Retinal pigment epithelial cell (primary cell): ENCODE results near the gene NCOA3.
"Not testable (repeated sequence)": the region's sequence is repeated elsewhere in the genome, so short reads cannot be mapped to it uniquely, and the experiment has no call there.

Experiments used
- DNase-seq: peaks from one replicate; pipeline ENCODE4 v3.0.0-alpha.2; 2010; ENCODE audit warnings: low read depth
- H3K4me3 ChIP-seq: 2 replicates; pipeline ENCODE4 v1.5.1; 2011; ENCODE audit warnings: mild to moderate bottlenecking, low read length, control low read depth, moderate library complexity
- TF ChIP-seq, protein P1 (sequence below): conservative IDR thresholded peaks from 2 replicates; pipeline ENCODE4 v1.5.1; 2011; ENCODE audit warnings: low read depth, low read length, control low read depth, inconsistent platforms

Gene NCOA3

DNA sequence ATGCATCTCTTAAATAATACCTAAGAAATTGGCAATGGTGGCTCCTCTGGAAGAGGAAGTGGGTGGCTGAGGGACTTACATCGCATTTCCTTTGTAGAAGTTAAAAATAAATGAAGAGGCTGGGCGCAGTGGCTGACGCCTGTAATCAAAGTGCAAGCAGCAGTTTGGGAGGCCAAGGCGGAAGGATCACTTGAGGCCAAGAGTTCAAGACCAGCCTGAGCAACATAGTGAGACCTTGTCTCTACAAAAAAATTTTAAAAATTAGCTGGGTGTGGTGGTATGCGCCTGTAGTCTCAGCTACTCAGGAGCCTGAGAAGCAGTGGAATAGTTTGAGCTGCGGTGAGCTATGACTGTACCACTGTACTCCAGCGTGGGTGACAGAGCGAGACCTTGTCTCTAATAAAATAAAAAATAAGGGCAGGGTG lies 12.2 kb upstream of the NCOA3 start:
- TF ChIP-seq, protein P1, sequence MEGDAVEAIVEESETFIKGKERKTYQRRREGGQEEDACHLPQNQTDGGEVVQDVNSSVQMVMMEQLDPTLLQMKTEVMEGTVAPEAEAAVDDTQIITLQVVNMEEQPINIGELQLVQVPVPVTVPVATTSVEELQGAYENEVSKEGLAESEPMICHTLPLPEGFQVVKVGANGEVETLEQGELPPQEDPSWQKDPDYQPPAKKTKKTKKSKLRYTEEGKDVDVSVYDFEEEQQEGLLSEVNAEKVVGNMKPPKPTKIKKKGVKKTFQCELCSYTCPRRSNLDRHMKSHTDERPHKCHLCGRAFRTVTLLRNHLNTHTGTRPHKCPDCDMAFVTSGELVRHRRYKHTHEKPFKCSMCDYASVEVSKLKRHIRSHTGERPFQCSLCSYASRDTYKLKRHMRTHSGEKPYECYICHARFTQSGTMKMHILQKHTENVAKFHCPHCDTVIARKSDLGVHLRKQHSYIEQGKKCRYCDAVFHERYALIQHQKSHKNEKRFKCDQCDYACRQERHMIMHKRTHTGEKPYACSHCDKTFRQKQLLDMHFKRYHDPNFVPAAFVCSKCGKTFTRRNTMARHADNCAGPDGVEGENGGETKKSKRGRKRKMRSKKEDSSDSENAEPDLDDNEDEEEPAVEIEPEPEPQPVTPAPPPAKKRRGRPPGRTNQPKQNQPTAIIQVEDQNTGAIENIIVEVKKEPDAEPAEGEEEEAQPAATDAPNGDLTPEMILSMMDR: no peak
- no peak overlapping the region for H3K4me3 ChIP-seq
- no peak for DNase-seq

DNA sequence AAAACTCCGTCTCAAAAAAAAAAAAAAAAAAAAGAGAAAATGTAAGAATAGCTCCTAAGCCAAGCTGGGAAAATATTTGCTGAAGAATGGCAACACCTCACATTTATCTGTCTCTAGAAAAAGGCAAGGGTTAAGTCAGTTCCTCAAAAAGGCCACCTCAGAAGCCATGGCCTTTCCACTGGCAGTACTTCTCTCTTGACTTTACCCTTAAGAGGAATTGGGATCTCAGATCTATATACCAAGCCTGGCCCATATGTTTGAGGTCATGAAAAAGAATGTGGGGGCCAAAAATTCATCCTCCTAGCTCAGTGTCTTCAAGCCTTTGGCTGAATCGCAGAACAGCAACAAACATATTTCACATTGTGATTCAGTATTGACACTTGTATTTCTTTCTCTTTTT lies 10.9 kb upstream of the NCOA3 start:
- DNase-seq: no peak
- TF ChIP-seq, protein P1: no peak

DNA sequence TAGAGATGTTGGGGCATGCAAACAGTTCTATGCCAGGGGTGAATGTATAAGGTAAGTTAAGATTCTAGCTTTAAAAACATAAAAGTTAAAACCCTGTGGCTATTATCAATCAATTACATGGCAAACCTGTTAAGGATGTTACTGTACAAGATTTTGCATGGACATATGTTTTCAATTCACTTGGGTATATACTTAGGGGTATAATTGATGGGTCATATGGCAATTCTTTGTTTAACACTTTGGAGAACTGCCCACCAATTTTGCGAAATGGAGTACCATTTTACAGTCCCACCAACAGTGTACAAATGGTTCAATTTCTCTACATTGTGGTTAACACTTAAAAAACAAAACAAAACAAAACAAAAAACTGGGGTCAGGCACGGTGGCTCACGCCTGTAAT lies 9.4 kb upstream of the NCOA3 start:
- TF ChIP-seq, protein P1: no peak
- no peak overlapping the region for H3K4me3 ChIP-seq
- DNase-seq: no peak

More for the DNA sequence above, 10.9 kb upstream of the NCOA3 start:
- H3K4me3 ChIP-seq: no peak overlapping the region

DNA sequence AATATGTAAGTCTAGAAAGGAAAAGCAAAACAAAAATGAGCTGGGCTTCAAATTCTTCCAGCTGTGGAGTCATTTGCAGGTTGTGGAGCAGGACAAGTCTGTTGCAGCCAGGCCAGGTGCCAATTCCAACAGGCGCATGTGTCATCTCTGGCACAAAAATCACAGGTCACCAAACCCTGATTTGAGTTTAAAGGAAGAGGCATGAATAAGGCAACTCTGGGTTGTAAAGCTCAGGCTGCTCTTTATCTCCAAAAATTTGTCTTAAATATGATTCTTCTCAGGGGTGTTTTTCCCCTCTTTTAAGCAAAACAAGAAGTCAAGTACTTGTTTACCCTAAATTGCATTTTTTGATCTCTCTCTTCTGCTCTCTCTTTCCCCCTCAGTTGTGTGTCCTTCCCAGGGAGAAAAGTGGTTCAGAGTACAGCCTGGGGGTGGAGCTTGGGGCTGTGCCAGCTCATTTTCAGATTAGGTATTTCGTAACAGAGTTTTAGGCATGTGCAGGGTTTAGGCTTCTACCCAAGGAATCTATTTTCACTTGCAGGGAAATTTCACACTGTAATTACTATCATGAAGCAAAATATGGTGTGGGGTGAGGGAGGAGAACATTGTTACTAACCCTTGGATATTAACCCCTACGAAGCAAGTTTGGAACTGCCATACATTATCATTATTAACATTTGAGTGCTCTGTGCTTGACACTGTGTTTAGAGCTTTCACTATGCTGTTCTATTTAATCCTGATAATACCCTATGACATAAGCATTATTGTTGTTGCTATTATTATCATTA lies 8.3 kb upstream of the NCOA3 start:
- DNase-seq: peak; percentile 58
- no peak overlapping the region for H3K4me3 ChIP-seq
- TF ChIP-seq, protein P1: no peak

DNA sequence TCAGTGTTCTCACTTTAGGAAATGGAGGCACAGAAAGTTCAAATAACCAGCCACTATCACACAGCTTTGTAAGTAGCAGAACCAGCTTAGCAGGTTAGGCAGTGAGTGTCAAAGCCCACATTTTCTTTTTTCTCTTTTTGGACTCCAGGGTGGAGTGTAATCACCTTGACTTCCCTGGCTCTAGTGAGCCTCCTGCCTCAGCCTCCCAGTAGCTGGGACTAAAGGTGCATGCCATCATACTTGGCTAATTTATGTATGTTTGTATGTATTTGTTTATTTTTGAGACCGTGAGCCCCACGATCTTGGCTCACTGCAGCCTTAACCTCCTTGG lies 7.8 kb upstream of the NCOA3 start:
- TF ChIP-seq, protein P1: no peak
- no peak overlapping the region for H3K4me3 ChIP-seq
- DNase-seq: no peak

DNA sequence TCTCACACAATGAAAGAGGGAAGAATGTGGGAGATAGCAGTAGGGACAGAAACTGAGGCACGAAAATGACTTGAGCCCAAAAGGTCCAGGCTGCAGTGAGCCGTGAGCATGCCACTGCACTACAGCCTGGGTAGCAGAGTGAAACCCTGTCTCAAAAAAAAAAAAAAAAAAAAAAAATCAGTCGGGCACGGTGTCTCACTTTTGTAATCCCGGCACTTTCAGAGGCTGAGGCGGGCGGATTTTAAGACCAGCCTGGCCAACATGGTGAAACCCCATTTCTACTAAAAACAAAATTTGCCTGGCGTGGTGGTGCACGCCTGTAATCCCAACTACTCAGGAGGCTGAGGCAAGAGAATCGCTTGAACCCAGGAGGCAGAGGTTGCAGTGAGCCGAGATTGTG lies 7.1 kb upstream of the NCOA3 start:
- H3K4me3 ChIP-seq, DNase-seq: not testable (repeated sequence)

DNA sequence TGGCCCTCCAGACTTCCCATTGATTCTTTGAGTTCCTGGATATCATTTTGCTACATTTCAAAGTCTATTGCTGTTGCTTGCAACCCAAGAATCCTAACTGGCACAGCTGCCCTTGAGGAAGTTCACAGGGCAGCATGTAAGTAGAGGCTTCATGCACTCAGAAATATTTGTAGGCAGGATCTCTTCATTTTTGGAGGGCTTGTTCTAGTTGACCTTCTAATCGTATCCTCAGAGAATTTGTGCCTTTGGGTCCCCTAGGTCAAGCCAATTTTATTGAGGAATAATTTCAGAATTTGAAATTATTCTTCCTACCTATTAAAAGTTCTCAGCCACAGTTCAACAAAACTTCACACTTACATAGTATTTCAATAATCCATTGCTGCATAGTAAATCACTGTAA lies 5.6 kb upstream of the NCOA3 start:
- no peak for DNase-seq
- TF ChIP-seq, protein P1: no peak
- H3K4me3 ChIP-seq: no peak overlapping the region
